ENCODE measurements around the gene MPV17.
"Not testable (repeated sequence)": the region's sequence is repeated elsewhere in the genome, so short reads cannot be mapped to it uniquely, and the experiment has no call there.

MPV17 gene, protein sequence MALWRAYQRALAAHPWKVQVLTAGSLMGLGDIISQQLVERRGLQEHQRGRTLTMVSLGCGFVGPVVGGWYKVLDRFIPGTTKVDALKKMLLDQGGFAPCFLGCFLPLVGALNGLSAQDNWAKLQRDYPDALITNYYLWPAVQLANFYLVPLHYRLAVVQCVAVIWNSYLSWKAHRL

DNA sequence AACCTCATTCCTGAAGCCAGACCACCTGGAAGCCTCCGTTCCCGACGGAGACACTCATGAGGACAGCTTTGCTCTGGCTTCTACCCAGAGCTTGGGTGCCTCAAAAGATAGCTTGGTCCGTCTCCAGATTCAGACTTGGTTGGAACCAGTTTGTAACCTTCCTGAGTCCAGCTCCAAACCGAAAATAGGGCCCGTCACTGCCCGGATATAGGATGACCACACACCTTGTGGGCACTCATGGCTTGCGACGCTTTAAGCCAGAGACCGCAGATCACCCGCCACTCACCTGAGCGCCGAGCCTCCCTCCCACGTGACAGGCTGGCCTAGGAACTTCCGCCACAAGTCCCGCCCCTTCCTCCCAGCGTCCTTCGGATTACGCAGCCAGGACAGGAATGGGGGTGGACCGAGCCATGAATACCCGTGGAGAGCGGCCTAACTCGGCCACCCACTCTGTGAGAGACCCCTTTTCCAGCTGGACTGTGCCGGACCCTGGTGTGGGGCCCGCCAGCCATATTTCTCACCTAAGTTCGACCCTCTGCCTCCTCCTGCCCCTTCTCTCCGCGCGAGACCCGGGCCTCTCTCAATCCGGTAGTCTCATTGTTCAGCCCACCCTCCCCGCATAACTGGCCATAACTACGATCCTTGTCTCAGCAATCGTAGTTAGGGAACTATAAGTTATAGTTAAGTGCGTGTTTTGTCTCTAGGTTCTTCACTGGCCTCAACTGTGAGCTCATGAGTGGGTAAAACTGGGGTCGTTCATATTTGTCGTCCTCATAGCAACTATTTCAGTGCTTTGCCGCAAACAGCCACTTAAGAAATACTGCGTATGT, at the start of gene MPV17:
Gene MPV17, minus strand, starts transcription at position 332 of the 830 bp plus-strand sequence. CDS start 580 bp downstream, outside the sequence.
- DNase-seq (ENCODE audit: low spot score) = peak; percentile 97

DNA sequence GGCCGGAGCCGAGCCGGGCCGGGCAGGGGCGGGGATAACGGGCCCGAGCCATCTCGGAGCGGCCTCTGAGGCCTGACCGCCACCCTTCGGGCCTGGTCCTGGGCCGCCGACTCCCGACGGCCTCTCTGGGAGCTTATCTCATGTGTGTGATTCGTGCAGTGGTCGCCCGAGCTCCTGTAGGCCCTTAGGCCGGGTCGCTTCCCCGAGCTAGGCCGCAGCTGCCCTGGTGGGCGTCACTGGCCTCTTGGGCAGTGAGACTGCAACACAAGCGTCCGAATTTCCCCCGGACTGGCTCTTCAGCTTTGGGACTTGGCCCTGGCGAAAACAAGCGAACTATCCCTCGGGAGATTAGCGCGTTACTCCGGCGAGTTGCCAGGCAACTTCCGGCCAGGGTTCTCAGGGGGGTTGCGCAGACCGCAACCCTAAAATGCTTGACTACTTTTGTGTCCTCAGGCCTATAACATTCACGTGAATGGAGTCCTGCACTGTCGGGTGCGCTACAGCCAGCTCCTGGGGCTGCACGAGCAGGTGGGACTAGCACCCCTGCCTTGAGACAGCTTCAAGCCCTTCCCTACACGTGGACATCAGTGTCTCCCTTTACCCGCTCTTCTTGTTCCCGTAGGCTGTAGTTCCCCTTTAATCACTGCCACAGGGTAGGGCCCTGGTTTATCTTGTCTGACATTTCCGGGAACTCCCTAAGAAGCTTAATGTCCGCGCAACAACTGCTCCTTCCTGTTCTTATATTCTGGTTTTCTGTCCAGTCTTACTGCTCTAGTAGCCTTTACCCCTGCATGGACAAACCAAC, 48.1 kb upstream of the MPV17 start:
- peak; percentile 10 for DNase-seq (ENCODE audit: low spot score)

DNA sequence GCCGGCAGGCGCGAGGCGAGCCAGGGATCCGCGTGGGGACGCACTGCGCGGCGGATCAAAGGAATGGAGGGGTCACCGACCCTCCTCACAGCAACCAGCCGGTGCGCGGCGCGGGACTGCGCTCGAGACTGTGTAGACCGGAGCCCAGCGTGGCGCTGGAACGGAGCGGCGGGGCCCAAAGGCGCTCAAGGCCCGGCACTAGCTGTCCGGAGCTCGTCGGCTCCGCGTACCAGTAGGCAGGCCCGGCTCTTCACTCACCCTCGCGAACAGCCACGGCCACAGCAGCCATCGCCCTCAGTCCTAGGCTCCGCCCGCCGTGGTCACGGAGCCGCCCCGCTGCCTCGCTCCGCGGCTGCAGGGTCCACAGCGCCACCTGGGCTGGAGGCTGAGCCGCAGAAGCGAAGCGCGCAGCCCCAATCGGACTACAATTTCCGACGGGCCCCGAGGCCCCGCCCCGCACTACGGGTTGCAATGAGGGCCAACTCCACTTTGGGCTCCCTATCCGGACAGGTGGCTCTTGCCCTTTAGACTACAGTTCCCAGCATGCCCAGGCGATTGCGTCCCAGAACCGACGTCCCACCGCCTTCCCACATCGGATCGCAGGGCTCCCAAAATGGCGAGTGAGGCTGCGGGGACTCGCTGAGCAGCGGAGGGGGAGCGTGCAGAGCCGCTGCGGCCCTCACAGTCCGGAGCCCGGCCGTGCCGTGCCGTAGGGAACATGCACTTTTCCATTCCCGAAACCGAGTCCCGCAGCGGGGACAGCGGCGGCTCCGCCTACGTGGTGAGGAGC, 47.3 kb upstream of the MPV17 start, which contains the start of the genes EIF2B4 and SNX17:
Gene EIF2B4, minus strand, starts transcription at position 313 of the 790 bp plus-strand sequence. Its CDS starts 24 bp downstream, at position 289.
Gene SNX17, plus strand, starts transcription at position 591 of the 790 bp plus-strand sequence. Its CDS starts 128 bp downstream, at position 719.
- DNase-seq (ENCODE audit: low spot score) = peak; percentile 97

DNA sequence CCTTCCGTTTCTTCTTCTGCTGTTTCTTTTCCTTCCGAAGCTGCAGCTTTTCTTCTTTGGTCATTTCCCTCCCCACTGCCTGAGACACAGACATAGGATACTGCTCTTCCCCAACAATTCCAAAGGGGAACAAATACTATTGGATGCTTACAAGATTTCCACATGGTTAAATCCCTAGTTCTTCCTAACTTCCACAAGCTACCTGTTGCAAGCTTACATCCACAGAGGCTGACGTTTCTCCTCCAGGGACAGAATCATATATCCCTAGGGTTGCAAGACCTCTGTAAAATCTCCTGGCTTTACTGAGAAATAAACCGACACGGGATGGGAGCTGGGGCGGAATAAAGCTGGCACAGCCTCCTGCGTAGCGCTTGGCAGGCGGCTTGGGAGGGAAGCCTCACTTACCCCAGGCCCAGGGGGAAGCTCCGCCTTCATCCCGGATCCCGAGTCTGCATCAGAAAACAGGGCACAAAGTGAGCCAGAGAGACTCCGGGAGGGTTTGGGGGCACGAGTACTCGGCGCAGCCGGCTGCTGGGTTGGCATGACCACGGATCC, 46.7 kb upstream of the MPV17 start:
- DNase-seq (ENCODE audit: low spot score) = peak; percentile 85

DNA sequence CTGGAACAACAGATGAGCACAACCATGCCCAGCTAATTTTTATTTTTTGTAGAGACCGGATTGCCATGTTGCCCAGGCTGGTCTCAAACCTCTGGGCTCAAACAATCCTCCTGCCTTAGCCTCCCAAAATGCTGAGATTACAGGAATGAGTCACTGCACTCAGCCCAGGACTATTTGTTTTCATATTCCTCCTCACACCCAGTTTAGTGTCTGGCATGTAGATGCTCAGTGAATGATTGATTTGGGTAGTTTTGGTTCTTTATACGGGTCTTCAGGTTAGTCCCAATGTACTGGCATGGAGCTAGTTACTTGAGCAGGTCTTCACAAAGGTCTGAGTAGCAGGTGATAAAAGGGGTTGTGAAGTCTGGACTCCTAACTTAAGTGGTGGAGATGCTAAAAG, 41.0 kb upstream of the MPV17 start:
- DNase-seq (ENCODE audit: low spot score) = no peak

DNA sequence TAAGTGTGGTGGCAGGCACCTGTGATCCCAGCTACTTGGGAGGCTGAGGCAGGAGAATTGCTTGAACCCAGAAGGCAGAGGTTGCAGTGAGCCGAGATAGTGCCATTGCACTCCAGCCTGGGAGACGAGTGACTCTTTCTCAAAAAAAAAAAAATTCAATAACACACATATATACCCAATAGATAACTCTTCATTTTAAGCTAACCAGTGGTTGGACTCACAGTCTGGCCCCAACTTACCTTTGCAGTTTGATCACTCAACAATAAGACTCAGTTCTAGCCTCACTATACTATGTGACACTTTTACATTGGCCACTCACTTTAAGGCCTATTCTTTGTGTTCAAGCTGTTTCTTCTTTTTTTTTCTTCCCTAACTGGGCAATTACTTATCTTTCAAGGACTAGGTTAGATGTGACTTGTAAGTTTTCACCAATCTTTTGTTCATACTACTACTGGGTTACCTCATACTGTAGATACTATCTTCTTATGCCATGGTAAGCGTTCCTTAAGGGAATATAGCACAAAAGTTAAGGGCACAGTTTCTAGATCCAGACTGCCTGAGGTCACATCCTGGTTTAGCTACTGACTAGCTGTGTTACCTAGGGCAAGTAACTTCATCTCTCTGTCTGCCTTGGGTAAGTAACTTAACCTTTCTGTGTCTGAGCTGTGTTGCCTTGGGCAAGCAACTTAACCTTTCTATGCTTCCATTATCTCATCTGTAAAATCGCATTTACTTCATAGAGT, 40.0 kb upstream of the MPV17 start:
- no peak for DNase-seq (ENCODE audit: low spot score)

DNA sequence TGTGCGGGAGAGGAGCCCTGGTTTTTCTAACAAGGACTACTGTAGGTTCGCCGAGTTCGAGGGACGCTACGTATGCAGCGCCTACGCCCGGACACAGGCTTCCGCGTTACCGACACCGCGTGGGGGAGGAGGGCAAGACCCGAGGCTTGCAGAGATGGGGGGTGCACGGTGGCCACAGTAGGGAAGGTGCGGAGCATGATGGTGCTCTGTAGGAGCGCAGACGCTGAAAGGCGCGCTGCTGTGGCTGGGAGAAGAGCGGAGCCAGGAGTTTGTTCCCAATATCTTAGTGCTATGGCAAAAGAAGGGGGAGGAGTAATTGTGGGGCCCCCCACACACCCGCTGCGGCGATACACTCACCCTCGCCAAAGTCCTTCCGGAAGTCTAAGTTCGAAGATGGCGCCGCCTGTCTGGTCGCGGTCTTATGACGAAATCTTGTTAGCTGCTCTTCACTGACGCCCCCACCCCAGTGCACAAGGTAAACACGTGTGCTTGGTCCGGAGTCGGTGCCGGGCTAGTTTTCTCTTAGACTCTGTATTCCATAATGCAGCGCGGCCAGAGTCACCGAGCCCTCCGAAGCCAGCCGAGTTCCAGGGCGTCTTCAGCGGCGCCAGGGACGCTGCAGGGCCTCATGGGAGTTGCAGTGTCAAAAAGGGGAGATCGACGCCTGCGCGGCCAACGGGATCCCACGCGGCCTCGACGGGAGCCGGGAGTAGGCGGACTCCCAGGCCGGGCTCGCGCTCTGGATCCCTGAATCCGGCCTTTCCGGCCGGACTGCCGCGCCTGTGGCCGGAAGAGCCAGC, 33.7 kb upstream of the MPV17 start, which contains the start of gene GTF3C2:
Gene GTF3C2, minus strand, starts transcription at position 383 of the 800 bp plus-strand sequence. CDS start 13,210 bp downstream, outside the sequence.
- peak; percentile 96 for DNase-seq (ENCODE audit: low spot score)

DNA sequence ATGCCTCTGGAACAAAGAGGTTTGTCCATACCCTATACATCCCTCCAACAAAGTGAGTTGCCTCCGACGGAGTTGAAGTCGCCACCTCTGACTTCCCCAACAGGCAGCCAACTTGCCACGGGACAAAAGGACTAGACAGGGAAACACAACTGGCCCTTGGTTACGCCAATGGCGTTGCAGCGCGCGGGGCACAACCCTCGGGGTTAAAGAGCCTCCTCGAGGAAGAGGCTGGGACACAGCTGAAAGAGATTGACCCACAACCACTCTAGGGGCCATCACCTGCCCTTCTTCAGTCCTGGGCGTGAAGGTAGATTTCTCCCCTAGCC, 33.1 kb upstream of the MPV17 start:
- DNase-seq (ENCODE audit: low spot score) = peak; percentile 65

DNA sequence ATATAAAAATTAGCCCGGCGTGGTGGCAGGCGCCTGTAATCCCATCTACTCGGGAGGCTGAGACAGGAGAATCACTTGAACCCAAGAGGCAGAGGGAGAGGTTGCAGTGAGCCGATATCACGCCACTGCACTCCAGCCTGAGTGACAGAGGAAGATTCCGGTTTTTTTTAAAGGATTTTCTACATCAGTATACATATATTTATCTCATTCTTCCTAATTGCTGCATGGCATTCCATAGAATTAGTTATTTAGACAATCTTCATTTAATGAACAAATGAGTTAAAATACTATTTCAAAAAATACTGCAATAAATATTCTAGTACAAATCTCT, 31.7 kb upstream of the MPV17 start:
- no peak for DNase-seq (ENCODE audit: low spot score)

DNA sequence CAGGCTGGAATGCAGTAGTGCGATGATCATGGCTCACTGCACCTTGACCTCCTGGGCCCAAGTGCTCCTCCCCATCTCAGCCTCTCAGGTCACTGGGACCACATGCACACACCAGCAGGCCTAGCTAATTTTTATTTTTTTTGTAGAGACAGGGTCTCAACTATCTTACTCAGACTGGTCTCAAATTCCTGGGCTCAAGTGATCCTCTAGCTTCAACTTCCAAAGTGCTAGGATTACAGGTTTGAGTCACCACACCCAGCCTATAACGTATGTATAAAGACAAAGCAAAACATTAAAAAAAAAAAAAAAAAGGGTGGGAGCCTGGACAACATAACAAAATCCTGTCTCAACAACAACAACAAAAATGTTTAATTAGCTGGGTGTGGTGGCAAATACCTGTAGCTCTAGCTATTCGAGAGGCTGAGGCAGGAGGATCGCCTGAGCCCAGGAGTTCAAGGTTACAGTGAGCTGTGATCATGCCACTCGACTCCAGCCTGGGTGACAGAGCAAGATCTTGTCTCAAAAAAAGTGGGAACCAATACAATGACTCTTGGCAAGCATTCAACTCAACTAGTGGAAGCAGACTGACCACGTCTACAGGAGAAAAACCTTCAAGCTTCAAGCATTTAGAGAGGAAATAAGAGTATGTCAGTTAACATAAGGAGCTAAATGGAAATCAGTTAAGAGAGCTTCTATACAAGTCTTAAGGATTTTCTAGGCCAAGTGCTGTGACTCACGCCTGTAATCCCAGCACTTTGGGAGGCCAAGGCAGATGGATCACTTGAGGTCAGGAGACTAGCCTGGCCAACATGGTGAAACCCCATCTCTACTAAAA, 31.1 kb upstream of the MPV17 start:
- no peak for DNase-seq (ENCODE audit: low spot score)

DNA sequence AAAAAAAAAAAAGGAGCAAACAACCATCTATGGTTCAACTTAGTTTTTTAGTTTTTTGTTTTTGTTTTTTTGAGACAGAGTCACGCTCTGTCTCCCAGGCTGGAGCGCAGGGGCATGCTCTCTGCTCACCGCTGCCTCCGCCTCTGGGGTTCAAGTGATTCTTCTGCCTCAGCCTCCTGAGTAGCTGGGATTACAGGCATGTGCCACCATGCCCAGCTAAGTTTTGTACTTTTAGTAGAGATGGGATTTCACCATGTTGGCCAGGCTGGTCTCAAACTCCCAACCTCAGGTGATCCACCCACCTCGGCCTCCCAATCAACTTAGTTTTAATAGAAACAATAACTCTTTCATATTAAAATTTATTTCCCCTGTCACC, 30.5 kb upstream of the MPV17 start:
- not testable (repeated sequence) for DNase-seq (ENCODE audit: low spot score)

DNA sequence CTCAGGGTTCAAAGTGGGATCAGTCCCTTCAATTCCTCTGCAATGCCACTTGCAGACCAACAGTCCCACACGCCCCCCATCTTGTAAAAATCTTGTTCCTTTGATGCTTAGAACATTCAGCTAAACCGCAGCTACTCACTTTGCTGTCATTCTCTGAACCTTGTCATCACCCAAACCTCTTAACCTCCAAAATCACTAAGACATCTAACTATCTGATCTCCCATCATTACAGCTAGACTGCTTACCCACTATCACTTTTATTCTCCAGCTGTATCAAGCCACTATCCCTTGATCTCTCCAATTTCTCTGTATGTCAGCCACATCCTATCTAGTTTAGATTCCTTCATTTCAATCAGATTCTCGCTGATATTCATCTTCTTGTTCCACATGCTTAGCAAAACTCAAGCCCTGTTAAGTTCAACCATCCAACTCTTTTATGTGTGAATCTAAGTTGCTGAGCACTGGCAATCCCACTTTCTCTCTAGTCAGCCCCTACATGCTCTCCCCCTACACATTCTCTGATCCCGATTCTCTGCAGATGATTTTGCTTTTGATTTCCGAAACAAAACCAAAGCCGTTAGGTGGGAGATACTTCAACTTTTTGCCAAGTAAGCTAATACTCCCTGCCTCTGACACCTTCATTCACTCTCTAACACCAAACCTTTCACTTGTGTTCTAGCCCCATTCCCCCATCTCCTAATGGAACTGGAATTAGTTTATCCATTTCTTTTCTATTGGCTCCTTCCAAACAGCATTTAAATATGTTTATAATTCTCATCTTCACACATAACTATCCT, 29.1 kb upstream of the MPV17 start:
- DNase-seq (ENCODE audit: low spot score) = no peak

DNA sequence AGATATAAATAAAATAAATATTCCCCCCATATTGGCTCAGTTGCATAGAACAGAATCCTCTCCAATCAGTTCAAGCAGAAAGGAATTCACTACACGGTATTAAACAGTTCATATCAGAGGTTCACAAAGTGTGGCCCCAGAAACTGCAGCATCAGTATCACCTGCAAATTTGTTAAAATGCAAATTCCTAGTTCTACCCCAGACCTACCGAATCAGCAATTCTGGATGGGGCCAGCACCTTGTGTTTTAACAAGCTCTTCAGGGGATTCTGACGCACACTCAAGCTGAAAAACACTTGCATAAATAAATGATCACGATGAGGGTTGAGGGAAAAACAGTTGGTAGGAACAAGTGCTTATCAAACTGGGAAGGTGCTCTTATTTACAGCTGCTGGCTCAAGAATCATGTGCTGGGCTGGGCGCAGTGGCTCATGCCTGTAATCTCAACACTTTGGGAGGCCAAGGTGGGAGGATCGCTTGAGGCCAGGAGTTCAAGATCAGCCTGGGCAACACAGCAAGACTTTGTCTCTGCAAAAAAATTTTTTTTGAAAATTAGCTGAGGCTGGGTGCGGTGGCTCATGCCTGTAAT, 27.3 kb upstream of the MPV17 start:
- no peak for DNase-seq (ENCODE audit: low spot score)

DNA sequence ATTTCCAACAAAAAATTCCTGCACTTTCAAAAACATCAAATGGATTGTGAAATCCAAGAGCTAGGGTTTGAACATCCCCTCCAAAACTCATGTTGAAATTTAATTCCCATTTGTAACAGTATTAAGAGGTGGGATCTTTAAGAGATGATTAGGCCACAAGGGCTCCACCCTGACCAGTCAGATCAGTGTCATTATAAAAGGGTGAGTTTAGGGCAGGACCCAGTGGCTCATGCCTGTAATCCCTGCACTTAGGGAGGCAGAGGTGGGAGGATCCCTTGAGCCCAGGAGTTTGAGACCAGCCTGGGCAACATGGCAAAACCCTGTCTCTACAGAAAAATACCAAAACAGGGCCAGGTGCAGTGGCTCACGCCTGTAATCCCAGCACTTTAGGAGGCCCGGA, 24.7 kb upstream of the MPV17 start:
- DNase-seq (ENCODE audit: low spot score) = no peak

DNA sequence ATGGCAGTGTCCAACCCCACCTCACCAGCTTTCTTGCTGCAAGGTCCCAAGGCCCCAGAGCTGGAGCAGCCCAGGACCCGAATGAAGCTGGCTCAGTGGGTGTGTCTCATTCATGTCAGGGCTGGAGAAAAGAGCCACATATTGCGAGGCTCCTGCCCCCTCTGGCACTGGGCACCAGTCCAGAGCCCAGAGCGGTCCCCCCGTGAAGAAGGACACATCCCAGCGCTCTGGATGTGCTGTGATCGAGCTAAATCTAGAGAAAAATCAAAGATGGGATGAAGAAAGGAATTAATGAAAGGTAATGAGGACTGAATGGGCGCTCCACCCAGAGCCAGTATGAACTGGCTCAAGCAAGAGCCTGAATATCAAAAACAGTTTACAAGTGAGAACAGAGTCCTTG, 13.3 kb upstream of the MPV17 start:
- DNase-seq (ENCODE audit: low spot score) = no peak

DNA sequence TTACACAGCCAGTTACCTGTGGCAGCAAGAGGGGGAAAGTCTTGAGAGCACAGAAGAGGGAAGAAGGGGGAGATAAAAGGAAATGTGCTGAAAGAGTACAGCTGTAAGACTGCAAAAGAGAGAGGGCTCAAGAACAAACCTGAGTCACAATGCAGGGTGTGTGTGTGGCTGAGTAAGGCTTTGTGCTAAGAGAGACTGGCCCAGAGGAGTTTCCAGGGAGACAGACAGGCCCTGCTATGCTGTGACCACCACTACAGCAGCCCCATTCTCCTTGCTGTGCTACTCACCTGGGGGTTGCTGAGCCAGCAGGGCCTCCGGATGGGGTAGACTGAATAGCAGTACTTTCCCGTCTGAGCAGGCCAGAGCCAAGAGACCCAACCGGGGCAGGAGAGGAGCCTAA, 12.4 kb upstream of the MPV17 start:
- no peak for DNase-seq (ENCODE audit: low spot score)

DNA sequence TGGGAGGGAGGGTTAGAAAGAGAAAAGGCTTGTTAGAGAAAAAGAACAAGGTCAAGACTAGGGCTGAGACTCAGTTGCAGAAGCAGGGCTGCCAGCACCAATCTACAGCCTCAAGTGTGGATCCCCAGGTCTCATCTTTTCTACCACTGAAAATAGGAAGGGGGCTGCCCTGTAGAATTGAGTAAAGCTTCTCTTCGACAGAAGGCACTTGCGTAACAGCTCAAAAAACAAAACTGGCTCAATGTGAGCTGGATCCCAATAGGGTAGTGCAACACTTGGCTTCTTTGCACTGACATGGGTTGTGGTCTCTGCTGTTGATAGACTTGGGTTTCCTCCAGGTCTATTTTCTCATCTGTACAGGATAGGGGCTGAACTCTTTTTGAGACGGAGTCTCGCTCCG, 1.8 kb upstream of the MPV17 start:
- DNase-seq (ENCODE audit: low spot score) = no peak

All from AG08395 (cell line).